HG03457 (cell line): ENCODE data around the gene PCNX1.

Source experiments
- ATAC-seq: cut with Tn5 transposase; IDR thresholded peaks from one replicate; pipeline ENCODE4 v1.9.1; 2021; ENCODE audit warnings: moderate number of reproducible peaks; ENCODE audit not compliant: unreplicated experiment

The PCNX1 gene

DNA sequence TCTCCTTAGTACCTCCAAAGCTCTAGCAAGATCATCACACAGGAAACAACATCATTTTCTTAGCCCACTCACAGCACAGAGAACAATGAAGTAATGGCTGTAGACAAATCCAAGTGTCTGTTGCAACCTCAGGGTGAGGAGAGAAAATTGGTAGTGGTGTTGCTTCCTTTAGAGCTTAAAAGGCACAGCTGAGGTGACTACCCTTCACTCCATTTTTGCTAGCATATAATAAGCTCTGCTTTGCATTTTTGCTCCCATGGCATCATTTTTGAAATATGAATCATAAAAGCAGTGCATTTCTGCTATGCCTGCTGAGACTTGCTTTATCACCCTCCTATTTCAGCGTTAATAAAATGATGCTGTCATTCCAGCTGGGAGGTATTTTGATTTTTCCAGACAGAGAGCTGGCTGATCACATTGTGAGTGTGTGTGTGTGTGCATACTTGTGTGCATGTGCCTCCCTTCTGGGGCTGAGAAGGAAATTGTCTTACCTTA lies 18.5 kb upstream of the PCNX1 start:
- no peak for ATAC-seq

DNA sequence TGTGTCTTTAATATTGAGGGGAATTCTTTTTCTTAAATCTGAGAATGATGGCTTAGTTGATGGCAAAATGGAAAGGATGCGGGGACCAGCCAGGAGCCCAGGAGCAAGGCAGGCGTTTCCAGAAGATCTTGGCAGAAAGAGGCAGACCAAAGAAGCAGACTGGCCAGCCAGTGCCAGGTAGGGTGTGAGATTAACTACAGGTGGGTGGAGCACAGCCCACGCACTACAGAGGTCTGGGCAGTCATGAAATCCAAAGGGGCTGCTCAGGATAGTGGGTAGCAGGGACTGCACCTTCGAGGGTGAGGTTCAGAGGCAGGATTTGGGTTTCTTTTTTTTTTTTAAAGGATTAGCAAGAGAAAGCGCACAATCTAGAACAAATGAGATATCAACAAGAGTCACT lies 17.7 kb upstream of the PCNX1 start:
- no peak for ATAC-seq

DNA sequence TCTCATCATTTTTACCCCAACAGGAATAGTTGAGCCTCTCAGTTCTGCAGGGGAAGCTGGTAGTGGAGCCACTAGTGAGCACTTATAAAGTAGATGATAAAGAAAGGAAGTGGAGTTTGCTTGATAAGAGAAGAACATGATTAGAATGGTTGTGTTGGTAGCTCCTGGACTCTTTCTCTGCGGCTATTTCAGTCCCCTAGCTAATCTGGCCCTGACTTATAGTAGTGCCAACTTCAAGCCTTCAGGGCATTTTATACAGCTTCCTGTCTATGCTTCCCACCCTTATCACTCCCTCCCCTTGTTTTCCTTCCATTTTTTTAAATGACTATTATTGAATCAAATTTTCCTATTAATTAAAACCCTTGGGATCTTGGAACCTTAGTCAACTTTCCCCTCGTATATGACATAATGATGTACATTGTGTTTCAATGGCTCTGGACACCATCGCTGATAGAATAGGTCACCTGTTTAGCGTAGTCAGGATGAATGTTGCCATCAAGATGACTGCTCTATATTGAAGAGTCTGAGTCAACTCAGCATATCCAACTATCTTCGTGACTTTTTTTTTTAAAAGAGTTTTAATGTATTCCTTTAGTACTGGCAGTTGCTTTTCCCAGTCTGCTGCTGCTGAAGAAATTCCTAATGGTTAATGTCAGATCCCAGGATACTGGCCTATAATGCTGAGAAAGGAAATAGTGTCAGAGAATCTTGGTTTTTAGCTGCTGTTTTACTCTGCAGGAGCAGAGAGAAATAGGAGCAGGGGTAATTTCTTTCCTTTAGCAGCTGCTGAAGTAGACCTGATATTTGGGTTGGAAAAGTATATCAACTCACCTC lies 16.2 kb upstream of the PCNX1 start:
- no peak for ATAC-seq

DNA sequence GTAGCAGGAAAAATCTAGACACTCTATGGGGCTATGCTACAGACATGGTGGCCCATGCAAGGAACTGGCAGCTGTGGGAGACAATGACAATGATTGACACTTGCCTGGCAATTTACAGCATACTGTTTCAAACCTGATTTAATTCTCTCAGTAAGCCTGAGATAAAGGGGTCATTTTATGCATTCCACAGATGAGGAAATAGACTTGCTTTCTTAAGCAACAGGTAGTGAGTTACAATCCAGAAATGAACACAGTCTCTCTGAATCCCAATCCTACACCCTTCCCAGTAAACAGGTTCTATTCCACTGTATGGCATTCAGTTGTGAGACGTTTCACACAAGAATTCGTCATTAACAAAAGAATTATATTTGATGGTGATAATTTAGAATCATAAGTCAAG lies 15.5 kb upstream of the PCNX1 start:
- ATAC-seq, result no peak

DNA sequence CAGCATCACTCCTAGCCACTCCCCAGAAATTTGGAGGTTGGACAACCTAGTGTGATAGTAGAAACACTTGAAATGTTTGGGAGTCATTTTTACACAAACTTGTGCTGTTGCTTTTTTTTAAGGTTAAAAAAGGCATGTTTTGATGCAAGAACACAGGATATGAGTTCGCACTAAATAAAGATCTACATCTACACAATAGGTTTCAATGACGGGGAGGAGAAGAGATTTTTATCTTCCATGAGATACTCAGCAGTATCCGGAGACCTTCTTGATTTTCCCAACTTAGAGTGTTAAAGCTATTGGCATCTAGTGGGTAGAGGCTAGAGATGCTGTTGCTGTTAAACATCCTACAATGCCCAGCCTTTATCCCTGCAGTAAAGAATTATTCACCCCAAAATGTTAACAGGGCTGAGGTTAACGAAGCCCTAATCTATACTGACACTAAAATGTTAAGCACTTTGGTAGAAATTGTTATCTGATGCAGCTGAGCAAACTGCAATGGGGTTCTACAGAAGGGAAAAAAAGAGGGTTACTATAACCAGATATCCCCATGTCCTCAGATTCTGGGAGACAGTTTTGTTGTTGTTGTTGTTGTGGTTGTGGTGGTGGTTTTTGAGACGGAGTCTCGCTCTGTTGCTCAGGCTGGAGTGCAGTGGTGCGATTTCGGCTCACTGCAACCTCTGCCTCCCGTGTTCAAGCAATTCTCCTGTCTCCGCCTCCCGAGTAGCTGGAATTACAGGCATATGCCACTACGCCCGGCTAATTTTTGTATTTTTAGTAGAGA lies 14.0 kb upstream of the PCNX1 start:
- no peak for ATAC-seq

GRCh38 chr14:70893858-70894291 lies 13.4 kb upstream of the PCNX1 start:
- no peak for ATAC-seq

GRCh38 chr14:70894868-70895267 lies 12.4 kb upstream of the PCNX1 start:
- ATAC-seq, result no peak

DNA sequence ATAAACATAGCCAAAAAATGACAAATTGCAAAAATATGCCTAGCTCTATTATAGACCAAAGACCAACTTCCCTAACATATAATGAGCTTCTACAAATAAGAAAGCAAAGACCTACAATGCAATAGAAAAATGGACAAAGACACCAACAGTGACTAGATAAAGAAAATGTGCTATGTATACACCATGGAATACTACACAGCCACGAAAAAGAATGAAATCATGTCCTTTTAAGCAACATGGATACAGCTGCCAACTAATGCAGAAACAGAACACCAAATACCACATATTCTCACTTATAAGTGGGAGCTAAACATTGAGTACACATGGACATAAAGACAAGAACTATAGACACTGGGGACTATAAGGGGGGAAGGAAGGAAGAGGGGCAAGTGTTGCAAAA lies 10.9 kb upstream of the PCNX1 start:
- no peak for ATAC-seq

- no peak for ATAC-seq
Observed at GRCh38 chr14:70896981-70897380, 10.3 kb upstream of the PCNX1 start.

GRCh38 chr14:70897464-70897863 lies 9.8 kb upstream of the PCNX1 start:
- ATAC-seq, result no peak

GRCh38 chr14:70898111-70898745 lies 9.0 kb upstream of the PCNX1 start:
- ATAC-seq, result no peak

DNA sequence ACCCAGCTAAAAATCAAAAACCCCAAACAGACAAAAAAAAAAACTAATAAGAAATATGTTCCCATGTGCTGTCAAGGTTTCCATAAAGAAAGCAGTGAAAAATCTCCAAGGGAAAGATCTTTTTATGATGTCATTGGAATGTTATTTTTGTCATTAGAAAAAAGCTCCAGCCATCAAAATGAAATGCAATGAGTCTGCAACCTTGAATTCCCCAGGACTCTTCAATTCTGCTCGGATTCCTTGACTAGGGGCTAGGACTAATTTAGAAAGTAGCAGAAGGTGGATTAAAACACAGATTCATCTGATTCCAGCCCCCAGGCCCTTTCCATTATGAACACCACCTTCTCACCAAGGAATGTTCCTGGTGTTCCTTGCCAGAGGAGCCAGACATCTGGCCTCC lies 6.0 kb upstream of the PCNX1 start:
- ATAC-seq, result no peak

DNA sequence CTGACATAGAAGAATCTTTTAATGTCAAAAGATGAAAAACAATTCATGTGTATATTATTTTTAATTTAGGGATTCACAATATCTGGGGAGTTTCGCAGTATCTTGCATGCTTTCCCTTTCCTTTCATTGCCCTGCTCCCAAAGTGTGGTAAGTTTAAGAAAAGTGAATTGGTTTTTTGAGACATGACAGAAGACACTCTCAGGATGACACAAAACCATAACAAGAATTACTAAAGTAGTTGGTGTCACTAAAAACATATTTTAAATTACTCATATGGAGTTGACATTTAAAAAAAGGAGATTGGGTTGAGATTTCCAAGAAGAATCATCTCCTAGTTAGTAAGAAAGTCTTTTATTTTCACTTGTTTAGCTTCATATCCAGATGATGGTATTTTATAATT lies 5.1 kb upstream of the PCNX1 start:
- ATAC-seq, result no peak

- no peak for ATAC-seq
Observed at GRCh38 chr14:70904373-70904772, 2.9 kb upstream of the PCNX1 start.

DNA sequence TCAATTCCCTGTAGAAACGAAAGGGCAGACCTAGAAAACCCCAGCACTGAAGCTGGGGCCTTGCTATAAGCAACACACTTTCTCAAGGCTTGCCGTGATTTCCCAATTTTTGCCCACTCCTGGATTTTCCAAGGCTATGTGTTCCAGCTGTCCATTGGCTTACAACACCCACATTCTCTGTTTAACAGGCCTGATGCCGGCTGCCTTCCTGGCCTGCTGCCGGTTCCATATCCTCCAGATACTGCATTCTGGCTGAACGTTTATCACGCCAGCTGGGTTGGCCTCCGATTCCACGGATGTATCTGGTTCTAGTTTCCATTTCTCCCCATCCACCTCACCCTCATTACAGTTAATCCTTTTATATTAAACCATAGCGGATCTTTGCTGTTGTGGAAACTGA lies 2.0 kb upstream of the PCNX1 start:
- no peak for ATAC-seq

GRCh38 chr14:70906793-70907175 lies 475 bp upstream of the PCNX1 start:
- no peak for ATAC-seq

GRCh38 chr14:70907996-70908934 lies 1.0 kb downstream of the PCNX1 start:
- ATAC-seq, result peak; percentile 6

- no peak for ATAC-seq
Observed at GRCh38 chr14:70908935-70909641, 1.8 kb downstream of the PCNX1 start.

GRCh38 chr14:70909733-70910614 lies 2.7 kb downstream of the PCNX1 start:
- ATAC-seq, result no peak
